PFSK-1 (cell line): ENCODE data around the gene ERI3.

Experiments used
- FOXP2 ChIP-seq: optimal IDR thresholded peaks from 2 replicates; pipeline ENCODE3; 2011; ENCODE audit warnings: borderline replicate concordance, control low read depth, inconsistent platforms; ENCODE audit not compliant: insufficient read depth; ENCODE audit errors: extremely low read length, extremely low read depth
- POLR2AphosphoS5 ChIP-seq: IDR thresholded peaks from 2 replicates; pipeline ENCODE4 v1.6.1; 2012; ENCODE audit warnings: low read depth, mild to moderate bottlenecking, control low read depth, low read length, moderate library complexity
- REST ChIP-seq, 2 experiments: IDR thresholded peaks; 2 replicates each; pipeline versions ENCODE4 v1.6.1 to v1.8.0; 2011 to 2012; ENCODE audit warnings: low read depth in 2 of 2, low read length in 2 of 2, control low read depth in 1 of 2, inconsistent platforms in 1 of 2, mild to moderate bottlenecking in 1 of 2, moderate library complexity in 1 of 2; ENCODE audit not compliant: insufficient read depth in 1 of 2
- SIN3A ChIP-seq: IDR thresholded peaks from 2 replicates; pipeline ENCODE4 v1.6.1; 2012; ENCODE audit warnings: mild to moderate bottlenecking, low read length, moderate library complexity, borderline replicate concordance; ENCODE audit not compliant: insufficient read depth
- TAF1 ChIP-seq: IDR thresholded peaks from 2 replicates; pipeline ENCODE4 v1.6.1; 2012; ENCODE audit warnings: low read length, control low read depth, borderline replicate concordance; ENCODE audit not compliant: insufficient read depth

Gene ERI3

GRCh38 chr1:44263568-44264450 lies 91.2 kb downstream of the ERI3 start:
- TF ChIP-seq REST (IDR thresholded peaks at IDR 0.05; ENCODE audit: insufficient read depth in 1 of 2, low read depth in 2 of 2, low read length in 2 of 2) (no peak), SIN3A (no peak), POLR2AphosphoS5 (no peak), TAF1 (no peak), FOXP2 (no peak)

- TF ChIP-seq FOXP2 (no peak), REST (IDR thresholded peaks at IDR 0.05; ENCODE audit: insufficient read depth in 1 of 2, low read depth in 2 of 2, low read length in 2 of 2) (no peak), POLR2AphosphoS5 (no peak), TAF1 (no peak), SIN3A (no peak)
Measured at GRCh38 chr1:44262816-44263567, 92.1 kb downstream of the ERI3 start.

- no peak for TF ChIP-seq POLR2AphosphoS5
- TF ChIP-seq SIN3A, result no peak
- TF ChIP-seq FOXP2, result no peak
- TF ChIP-seq TAF1, result no peak
- no peak for TF ChIP-seq REST (IDR thresholded peaks at IDR 0.05; ENCODE audit: insufficient read depth in 1 of 2, low read depth in 2 of 2, low read length in 2 of 2)
Measured at GRCh38 chr1:44262414-44262813, 92.6 kb downstream of the ERI3 start.

GRCh38 chr1:44261962-44262361 lies 93.1 kb downstream of the ERI3 start:
- TF ChIP-seq FOXP2 (no peak), SIN3A (no peak), TAF1 (no peak), POLR2AphosphoS5 (no peak), REST (IDR thresholded peaks at IDR 0.05; ENCODE audit: insufficient read depth in 1 of 2, low read depth in 2 of 2, low read length in 2 of 2) (no peak)
